Nephron progenitor cell (in vitro differentiated cells): ENCODE data around the gene CAMK2N2.

Experiments used
- DNase-seq: peaks from one replicate; pipeline ENCODE4 v3.0.0; 2021
- H3K27ac Mint-ChIP-seq: 2 replicates; pipeline ENCODE4 v1.8.0; 2021; ENCODE audit warnings: mild to moderate bottlenecking, moderate library complexity, mixed read lengths
- H3K27me3 Mint-ChIP-seq: 2 replicates; pipeline ENCODE4 v1.8.0; 2021; ENCODE audit warnings: mild to moderate bottlenecking, low read depth, mixed read lengths; ENCODE audit not compliant: poor library complexity
- H3K36me3 Mint-ChIP-seq: 2 replicates; pipeline ENCODE4 v1.8.0; 2021; ENCODE audit warnings: low read depth, mixed read lengths
- H3K4me1 Mint-ChIP-seq: 2 replicates; pipeline ENCODE4 v1.8.0; 2021; ENCODE audit warnings: mixed read lengths
- H3K4me3 Mint-ChIP-seq: 2 replicates; pipeline ENCODE4 v1.8.0; 2021; ENCODE audit warnings: mild to moderate bottlenecking, moderate library complexity, mixed read lengths
- H3K9me3 Mint-ChIP-seq: 2 replicates; pipeline ENCODE4 v1.8.0; 2021; ENCODE audit warnings: mild to moderate bottlenecking, moderate library complexity, mixed read lengths
- TF ChIP-seq, protein P1 (sequence below): fragments of 200-600 bp; sonication (generic); IDR thresholded peaks from 2 replicates; pipeline ENCODE4 v1.5.0; 2021; ENCODE audit warnings: antibody characterized with exemption

CAMK2N2 gene

DNA sequence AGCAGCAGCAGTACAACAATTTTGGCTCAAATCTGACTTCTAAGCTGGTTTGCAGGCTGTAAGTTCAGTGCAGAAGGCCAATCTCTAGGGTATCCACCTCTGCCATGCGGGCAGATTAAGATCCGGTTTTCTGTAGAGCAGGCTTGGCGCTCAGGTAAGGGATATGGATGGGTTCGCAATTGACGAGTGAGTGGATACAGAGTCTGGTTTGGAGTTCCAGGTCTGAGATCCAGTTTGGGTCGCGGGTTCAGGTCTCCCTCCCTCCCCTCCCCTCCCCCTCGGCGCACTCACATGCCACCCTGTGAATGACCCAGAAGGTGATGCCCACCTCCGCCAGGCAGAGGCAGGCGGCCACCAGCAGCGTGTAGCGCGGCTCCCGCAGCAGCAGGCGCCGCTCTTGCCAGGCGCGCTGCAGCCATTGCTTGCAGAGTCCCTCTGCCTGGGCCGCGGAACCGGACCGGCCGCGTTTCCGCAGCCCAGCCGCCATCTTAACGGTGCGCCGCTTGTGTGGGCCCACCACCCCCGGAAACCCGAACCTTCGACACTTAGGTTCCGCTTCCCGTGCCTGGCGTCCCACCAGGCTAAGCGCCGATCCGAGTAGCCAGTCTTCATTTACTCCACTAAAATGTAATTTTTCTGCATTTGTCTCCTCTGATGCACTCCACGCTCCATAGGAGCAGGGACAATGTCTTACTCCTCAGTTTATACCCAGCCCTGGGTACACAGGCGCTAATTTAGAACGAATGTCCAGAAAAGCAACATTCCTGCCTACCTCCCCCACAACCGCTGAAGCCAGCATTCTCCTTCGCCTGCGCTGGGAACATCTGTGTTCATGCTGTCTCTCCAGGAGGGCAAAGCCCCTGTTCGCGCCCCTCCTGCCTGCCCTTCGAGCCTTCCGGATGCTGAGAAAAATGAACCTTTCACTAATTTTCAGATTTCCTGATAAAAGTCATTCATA lies 12.6 kb downstream of the CAMK2N2 start, which contains the start of gene ALG3:
TSS of gene ALG3 (minus strand) at position 509 of the 958 bp plus-strand sequence. CDS start at position 487, 22 bp downstream.
- H3K9me3 Mint-ChIP-seq: no peaks in the 10 kb centered on the region
- DNase-seq: peak; percentile 91
- H3K36me3 Mint-ChIP-seq: peaks cover 11% of the 10 kb centered on the region
- H3K4me1 Mint-ChIP-seq: peaks cover 19% of the 10 kb centered on the region
- H3K27ac Mint-ChIP-seq: peak within 1 kb of the TSS; percentile 99
- TF ChIP-seq, protein P1, sequence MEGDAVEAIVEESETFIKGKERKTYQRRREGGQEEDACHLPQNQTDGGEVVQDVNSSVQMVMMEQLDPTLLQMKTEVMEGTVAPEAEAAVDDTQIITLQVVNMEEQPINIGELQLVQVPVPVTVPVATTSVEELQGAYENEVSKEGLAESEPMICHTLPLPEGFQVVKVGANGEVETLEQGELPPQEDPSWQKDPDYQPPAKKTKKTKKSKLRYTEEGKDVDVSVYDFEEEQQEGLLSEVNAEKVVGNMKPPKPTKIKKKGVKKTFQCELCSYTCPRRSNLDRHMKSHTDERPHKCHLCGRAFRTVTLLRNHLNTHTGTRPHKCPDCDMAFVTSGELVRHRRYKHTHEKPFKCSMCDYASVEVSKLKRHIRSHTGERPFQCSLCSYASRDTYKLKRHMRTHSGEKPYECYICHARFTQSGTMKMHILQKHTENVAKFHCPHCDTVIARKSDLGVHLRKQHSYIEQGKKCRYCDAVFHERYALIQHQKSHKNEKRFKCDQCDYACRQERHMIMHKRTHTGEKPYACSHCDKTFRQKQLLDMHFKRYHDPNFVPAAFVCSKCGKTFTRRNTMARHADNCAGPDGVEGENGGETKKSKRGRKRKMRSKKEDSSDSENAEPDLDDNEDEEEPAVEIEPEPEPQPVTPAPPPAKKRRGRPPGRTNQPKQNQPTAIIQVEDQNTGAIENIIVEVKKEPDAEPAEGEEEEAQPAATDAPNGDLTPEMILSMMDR: no peak
- peaks cover 10% of the 10 kb centered on the region for H3K27me3 Mint-ChIP-seq
- peak within 1 kb of the TSS; percentile 95 for H3K4me3 Mint-ChIP-seq

DNA sequence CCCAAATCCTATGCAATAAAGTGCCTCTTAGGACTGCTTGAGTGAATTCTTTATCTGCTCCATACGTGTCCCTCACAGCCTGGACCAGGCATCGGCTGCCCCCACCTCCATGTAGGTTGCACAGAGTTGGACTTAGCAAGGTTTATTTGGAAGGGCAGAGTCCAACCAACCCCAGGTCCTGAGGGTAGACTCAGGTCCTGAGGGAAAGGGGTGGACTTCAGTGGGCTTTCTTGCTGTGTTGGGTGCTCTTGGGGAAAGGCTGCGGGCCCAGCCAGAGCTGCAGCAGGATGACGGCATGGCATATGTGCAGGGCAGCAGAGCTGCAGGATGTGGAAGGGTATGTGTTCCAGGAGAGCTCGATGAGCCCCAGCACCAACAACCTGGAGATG lies 19.1 kb downstream of the CAMK2N2 start:
- no peak for DNase-seq
- Mint-ChIP-seq H3K4me3 (no peak overlapping the region), H3K4me1 (no peaks in the 10 kb centered on the region), H3K9me3 (no peaks in the 10 kb centered on the region), H3K27ac (no peak overlapping the region), H3K36me3 (peaks cover 22% of the 10 kb centered on the region), H3K27me3 (peaks cover 8% of the 10 kb centered on the region)
- TF ChIP-seq, protein P1: no peak

DNA sequence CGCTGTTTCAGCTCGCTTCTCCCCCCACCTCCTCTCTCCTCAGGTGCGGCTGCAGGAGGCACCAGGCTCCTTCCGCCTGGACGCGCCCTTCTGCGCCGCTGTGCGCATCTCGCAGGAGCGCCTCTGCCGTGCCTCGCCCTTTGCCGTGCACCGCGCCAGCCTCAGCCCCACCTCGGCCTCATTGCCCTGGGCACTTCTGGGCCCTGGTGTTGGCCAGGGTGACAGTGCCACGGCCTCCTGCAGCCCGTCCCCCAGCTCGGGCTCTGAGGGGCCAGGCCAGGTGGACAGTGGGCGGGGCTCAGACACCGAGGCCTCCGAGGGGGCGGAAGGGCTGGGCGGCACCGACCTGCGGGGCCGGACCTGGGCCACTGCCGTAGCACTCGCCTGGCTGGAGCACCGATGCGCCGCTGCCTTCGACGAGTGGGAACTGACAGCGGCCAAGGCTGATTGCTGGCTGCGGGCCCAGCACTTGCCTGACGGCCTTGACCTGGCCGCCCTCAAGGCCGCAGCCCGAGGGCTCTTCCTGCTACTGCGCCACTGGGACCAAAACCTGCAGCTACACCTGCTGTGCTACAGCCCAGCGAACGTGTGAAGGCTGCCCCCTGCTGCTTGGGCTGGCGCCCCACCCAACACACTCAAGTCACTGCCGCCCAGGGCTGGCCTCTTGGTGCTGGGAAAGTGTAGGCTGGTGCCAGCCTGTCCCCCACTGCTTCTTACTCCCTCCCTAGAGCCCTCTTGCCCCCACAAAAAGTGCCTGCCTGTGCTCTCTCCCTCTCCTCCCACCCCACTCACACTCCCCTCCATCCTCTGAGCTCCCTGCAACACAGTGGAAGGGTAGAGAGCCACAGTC lies 19.7 kb downstream of the CAMK2N2 start:
- Mint-ChIP-seq H3K27ac (no peak overlapping the region), H3K36me3 (peaks cover 22% of the 10 kb centered on the region), H3K4me1 (no peaks in the 10 kb centered on the region), H3K4me3 (no peak overlapping the region), H3K27me3 (peaks cover 8% of the 10 kb centered on the region), H3K9me3 (no peaks in the 10 kb centered on the region)
- DNase-seq: peak; percentile 28
- TF ChIP-seq, protein P1: peak; percentile 22

DNA sequence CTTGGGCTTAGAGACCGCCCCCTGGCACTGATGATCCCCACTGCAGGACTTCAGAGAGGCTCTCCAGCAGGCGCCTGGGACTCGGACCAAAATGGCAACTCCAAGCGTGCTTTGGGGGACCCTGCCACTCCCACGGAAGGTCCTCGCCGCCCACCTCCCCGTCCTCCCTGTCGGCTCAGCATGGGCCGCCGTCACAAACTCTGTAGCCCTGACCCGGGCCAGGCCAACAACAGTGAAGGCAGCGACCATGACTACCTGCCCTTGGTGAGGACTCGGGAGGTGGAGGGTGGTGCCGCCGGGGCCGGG lies 20.3 kb downstream of the CAMK2N2 start:
- no peaks in the 10 kb centered on the region for H3K9me3 Mint-ChIP-seq
- H3K4me1 Mint-ChIP-seq: no peaks in the 10 kb centered on the region
- TF ChIP-seq, protein P1: no peak
- no peak overlapping the region for H3K4me3 Mint-ChIP-seq
- no peak overlapping the region for H3K27ac Mint-ChIP-seq
- peaks cover 11% of the 10 kb centered on the region for H3K27me3 Mint-ChIP-seq
- peaks cover 22% of the 10 kb centered on the region for H3K36me3 Mint-ChIP-seq
- no peak for DNase-seq

DNA sequence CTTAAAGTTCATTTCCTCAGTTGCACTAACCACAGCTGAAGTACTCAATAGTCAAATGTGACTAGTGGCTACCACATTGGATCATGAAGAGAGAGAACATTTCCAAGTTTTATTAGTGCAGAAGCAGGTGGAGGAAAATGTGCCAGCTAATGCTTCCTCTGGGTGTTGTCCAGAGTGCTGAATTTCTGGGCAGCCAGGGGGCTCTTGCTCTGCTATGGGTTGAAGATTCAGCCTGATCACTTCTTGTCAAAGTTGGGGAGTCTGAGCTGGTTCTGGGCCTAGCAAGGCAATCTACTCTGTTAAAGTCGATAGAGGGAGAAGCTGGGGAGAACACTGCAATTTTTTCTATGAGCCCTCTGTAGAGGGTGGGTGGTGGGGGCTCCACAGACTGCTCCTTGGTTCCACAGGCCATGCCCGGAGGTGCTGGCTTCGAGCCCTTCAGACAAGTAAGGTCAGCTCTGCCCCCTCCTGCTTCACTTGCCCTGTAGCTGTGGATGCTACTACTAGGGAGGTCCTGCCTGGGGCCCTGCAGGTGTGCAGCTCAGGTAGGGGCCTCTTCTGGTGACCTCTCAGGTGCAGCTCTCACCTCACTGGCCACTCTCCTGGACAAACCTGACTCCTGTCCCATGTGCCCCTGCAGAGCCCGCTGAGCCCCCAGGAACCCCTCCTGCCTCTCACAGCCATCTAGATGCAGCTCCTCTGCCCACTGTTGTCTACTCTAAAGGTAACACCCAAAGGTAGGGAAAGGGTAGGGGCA lies 20.8 kb downstream of the CAMK2N2 start:
- Mint-ChIP-seq H3K27ac (no peak overlapping the region), H3K36me3 (peaks cover 22% of the 10 kb centered on the region), H3K27me3 (peaks cover 16% of the 10 kb centered on the region), H3K9me3 (no peaks in the 10 kb centered on the region), H3K4me1 (no peaks in the 10 kb centered on the region), H3K4me3 (no peak overlapping the region)
- DNase-seq: peak; percentile 56
- TF ChIP-seq, protein P1: no peak
